SK-N-SH (cell line): ENCODE measurements around the gene PAQR6. TPM values are rescaled to one million over a fixed set of nuclear protein-coding genes. Genes with fewer than 3 reads are reported as not detected.
"Not testable (repeated sequence)": the region's sequence is repeated elsewhere in the genome, so short reads cannot be mapped to it uniquely, and the experiment has no call there.

Experiments
- CTCF ChIA-PET: fragments of 300-600, 350-600 bp; formaldehyde crosslinking; extraction: SDS; loops from one replicate; lab custom pipeline; 2021; lab: Yijun Ruan, JAX
- POLR2A ChIA-PET: fragments of 350-600 bp; sonication (Branson Sonifier 250); formaldehyde crosslinking; extraction: SDS; loops from one replicate; lab custom pipeline; 2020; ENCODE audit warnings: antibody characterized with exemption, inconsistent platforms; lab: Yijun Ruan, JAX
- DNase-seq: peaks from one replicate; pipeline ENCODE4 v3.0.0; 2012
- H2AFZ ChIP-seq: fragments of 200-600 bp; sonication (generic); 2 replicates; pipeline ENCODE4 v1.8.1; 2016; ENCODE audit warnings: antibody characterized with exemption, mild to moderate bottlenecking, low read depth
- H3F3A ChIP-seq: fragments of 200-600 bp; sonication (generic); replicated peaks from 2 replicates; pipeline ENCODE3; 2016; ENCODE audit warnings: antibody characterized with exemption, mild to moderate bottlenecking; ENCODE audit not compliant: insufficient read depth
- H3K27ac ChIP-seq, 2 experiments: fragments of 200-500 bp in 1 of 2; fragments of 200-600 bp in 1 of 2; sonication (Bioruptor generic) in 1 of 2; sonication (generic), shearing (Covaris generic) in 1 of 2; 2 replicates each; pipeline versions ENCODE4 v1.5.1 to v1.6.1; 2014 to 2016; ENCODE audit warnings: low read depth in 2 of 2, inconsistent platforms in 1 of 2, low read length in 1 of 2, mild to moderate bottlenecking in 1 of 2, mixed read lengths in 1 of 2
- H3K27me3 ChIP-seq: fragments of 200-600 bp; sonication (generic), shearing (Covaris generic); 2 replicates; pipeline ENCODE4 v1.6.1; 2016; ENCODE audit warnings: mixed run types; ENCODE audit not compliant: insufficient read depth
- H3K36me3 ChIP-seq, 2 experiments: fragments of 200-500 bp in 1 of 2; fragments of 200-600 bp in 1 of 2; sonication (Bioruptor generic) in 1 of 2; sonication (generic) in 1 of 2; replicated peaks in 1 of 2; 2 replicates each; pipeline versions ENCODE3 to v1.5.1; 2014 to 2016; ENCODE audit warnings: low read length in 1 of 2, mild to moderate bottlenecking in 1 of 2; ENCODE audit not compliant: insufficient read depth in 2 of 2, control insufficient read depth in 1 of 2
- H3K4me1 ChIP-seq, 2 experiments: fragments of 200-500 bp in 1 of 2; fragments of 200-600 bp in 1 of 2; sonication (Bioruptor generic) in 1 of 2; sonication (generic), shearing (Covaris generic) in 1 of 2; 2 replicates each; pipeline versions ENCODE4 v1.5.1 to v1.6.1; 2014 to 2016; ENCODE audit warnings: low read depth in 1 of 2, low read length in 1 of 2, mixed run types in 1 of 2; ENCODE audit not compliant: insufficient read depth in 2 of 2, control insufficient read depth in 1 of 2
- H3K4me2 ChIP-seq: fragments of 200-600 bp; sonication (generic), shearing (Covaris generic); 2 replicates; pipeline ENCODE4 v1.6.1; 2017; ENCODE audit warnings: mixed run types
- H3K4me3 ChIP-seq, 2 experiments: fragments of 200-500 bp in 1 of 2; fragments of 200-600 bp in 1 of 2; sonication (Bioruptor generic) in 1 of 2; sonication (generic), shearing (Covaris generic) in 1 of 2; 2 replicates each; pipeline versions ENCODE4 v1.5.1 to v1.8.1; 2014 to 2016; ENCODE audit warnings: low read depth in 2 of 2, inconsistent platforms in 1 of 2, low read length in 1 of 2, mild to moderate bottlenecking in 1 of 2, mixed read lengths in 1 of 2, moderate library complexity in 1 of 2
- H3K79me2 ChIP-seq: fragments of 200-600 bp; sonication (generic); 2 replicates; pipeline ENCODE4 v1.8.1; 2017; ENCODE audit warnings: mild to moderate bottlenecking; ENCODE audit not compliant: insufficient read depth
- H3K9ac ChIP-seq: fragments of 200-600 bp; sonication (generic); 2 replicates; pipeline ENCODE4 v1.6.1; 2017; ENCODE audit warnings: mixed run types
- H3K9me2 ChIP-seq: fragments of 200-600 bp; sonication (generic); 2 replicates; pipeline ENCODE4 v1.6.1; 2017; ENCODE audit warnings: mixed run types
- H3K9me3 ChIP-seq: fragments of 200-600 bp; sonication (generic); 2 replicates; pipeline ENCODE4 v1.6.1; 2017; ENCODE audit warnings: mixed run types, mild to moderate bottlenecking, moderate library complexity
- H4K20me1 ChIP-seq: fragments of 200-600 bp; sonication (generic); 2 replicates; pipeline ENCODE4 v1.6.1; 2017; ENCODE audit warnings: mild to moderate bottlenecking, mixed run types; ENCODE audit not compliant: insufficient read depth
- EP300 ChIP-seq, 2 experiments: IDR thresholded peaks; 2 replicates each; pipeline versions ENCODE4 v1.4.0 to v1.6.1; 2012; ENCODE audit warnings: borderline replicate concordance in 1 of 2, low read depth in 1 of 2, low read length in 1 of 2
- FOSL2 ChIP-seq: IDR thresholded peaks from 2 replicates; pipeline ENCODE4 v1.4.0; 2012; ENCODE audit warnings: low read depth, mild to moderate bottlenecking, moderate library complexity, borderline replicate concordance
- FOXJ3 ChIP-seq: sonication (generic); formaldehyde crosslinking; IDR thresholded peaks from 2 replicates; pipeline ENCODE4 v1.5.1; 2020; ENCODE audit warnings: mild to moderate bottlenecking, missing genetic modification reagents
- GABPA ChIP-seq: IDR thresholded peaks from 2 replicates; pipeline ENCODE4 v1.4.0; 2012; ENCODE audit warnings: low read depth, mild to moderate bottlenecking
- GATA2 ChIP-seq: sonication (generic); formaldehyde crosslinking; IDR thresholded peaks from 2 replicates; pipeline ENCODE4 v1.5.0; 2020; ENCODE audit warnings: mild to moderate bottlenecking, missing genetic modification reagents
- JUND ChIP-seq: IDR thresholded peaks from 2 replicates; pipeline ENCODE4 v1.4.0; 2012
- NFIC ChIP-seq: IDR thresholded peaks from 2 replicates; pipeline ENCODE4 v1.4.0; 2012; ENCODE audit warnings: borderline replicate concordance
- PBX3 ChIP-seq: IDR thresholded peaks from 2 replicates; pipeline ENCODE4; 2012
- POLR2AphosphoS5 ChIP-seq: IDR thresholded peaks from 2 replicates; pipeline ENCODE4 v1.6.1; 2012; ENCODE audit warnings: low read depth, low read length
- RFX5 ChIP-seq: IDR thresholded peaks from 2 replicates; pipeline ENCODE4 v1.6.1; 2012; ENCODE audit warnings: mild to moderate bottlenecking, improper control_type of control experiment, low read length
- TCF12 ChIP-seq: IDR thresholded peaks from 2 replicates; pipeline ENCODE4 v1.4.0; 2012
- USF1 ChIP-seq: IDR thresholded peaks from 2 replicates; pipeline ENCODE4 v1.4.0; 2012; ENCODE audit warnings: low read depth, borderline replicate concordance
- ZBTB33 ChIP-seq: IDR thresholded peaks from 2 replicates; pipeline ENCODE4 v1.4.0; 2012; ENCODE audit warnings: low read depth, borderline replicate concordance
- WGBS: methylation state at CpG from one replicate; pipeline ENCODE4 v1.1.6; 2017; ENCODE audit warnings: low lambda C conversion rate; 5-methylcytosine and 5-hydroxymethylcytosine counted together
- polyA plus RNA-seq, 3 experiments: library from polyadenylated mRNA; depleted of rRNA; stranded (reverse); fragments of >200 nt; gene quantifications; 2 replicates each; pipeline ENCODE4 v1.2.3, GENCODE V29; 2012

The PAQR6 gene
- polyA plus RNA-seq, 1 of the 3 experiments (the other 2 are of a cell fraction) = 2.4 TPM

DNA sequence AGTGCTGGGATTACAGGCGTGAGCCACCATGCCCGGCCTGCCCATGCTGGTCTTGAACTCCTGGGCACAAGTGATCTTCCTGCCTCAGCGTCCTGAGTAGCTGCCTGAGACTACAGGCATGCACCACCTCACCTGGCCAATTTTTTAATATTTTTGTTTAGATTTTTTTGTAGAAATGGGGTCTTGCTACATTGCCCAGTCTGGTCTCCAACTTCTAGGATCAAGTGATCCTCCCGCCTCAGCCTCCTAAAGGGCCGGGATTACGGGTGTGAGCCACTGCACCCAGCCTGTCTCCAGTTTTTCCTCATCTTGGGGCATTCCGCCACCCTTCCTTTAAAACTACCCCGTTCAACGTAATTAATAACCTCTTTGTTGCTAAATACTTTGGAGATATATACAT lies 27.6 kb downstream of the PAQR6 start:
- no peak for DNase-seq
- POLR2A ChIA-PET = interaction anchor here (0.6 kb wide), 1 partner anchor 14 kb away, joined by 4 read pairs; no protein-coding TSS in a partner anchor
- no peaks in the 10 kb centered on the region for H4K20me1 ChIP-seq
- no peaks in the 10 kb centered on the region for H3K9me3 ChIP-seq
- H3K9me2 ChIP-seq = no peaks in the 10 kb centered on the region
- no peak overlapping the region for H3K4me2 ChIP-seq
- no peak overlapping the region for H3K4me3 ChIP-seq
- H3K9ac ChIP-seq = no peak overlapping the region
- H2AFZ ChIP-seq = no peak overlapping the region
- CTCF ChIA-PET = interaction anchor here (1.5 to 2.8 kb wide), 4 partner anchors 8 to 90 kb away, joined by 3 to 11 read pairs (median 8); partner anchors contain the start of gene PMF1
- H3K36me3 ChIP-seq = peaks cover 6 to 19% of the 10 kb centered on the region in 2 experiments
- 96% methylated on average over 9 of the region's 9 CpGs for WGBS
- H3K4me1 ChIP-seq = no peaks in the 10 kb centered on the region; a peak in 1 of 4 replicates
- no peak overlapping the region for H3K27ac ChIP-seq
- H3F3A ChIP-seq = peaks cover 36% of the 10 kb centered on the region
- peaks cover 42% of the 10 kb centered on the region for H3K79me2 ChIP-seq
- TF ChIP-seq ZBTB33 (no peak), USF1 (no peak), PBX3 (no peak), TCF12 (no peak), FOSL2 (no peak), GATA2 (CRISPR knock-in tag) (no peak), GABPA (no peak), FOXJ3 (CRISPR knock-in tag) (no peak), RFX5 (no peak)
- no peaks in the 10 kb centered on the region for H3K27me3 ChIP-seq

- CTCF ChIA-PET = interaction anchor here (0.7 to 1.2 kb wide), 3 partner anchors 8 to 88 kb away, joined by 3 to 5 read pairs (median 4); no protein-coding TSS in a partner anchor
- Histone ChIP-seq H3K27ac (peak overlapping the region in 1 of 2 experiments; percentile 63; a peak in 2 of 4 replicates), H3F3A (peaks cover 39% of the 10 kb centered on the region)
- TF ChIP-seq RFX5 (no peak), EP300 (IDR thresholded peaks at IDR 0.05; ENCODE audit: borderline replicate concordance in 1 of 2, low read depth in 1 of 2, low read length in 1 of 2) (0 out of 4 replicates have a peak, but pooled peaks of 1 of the 2 experiments have one; percentile 19), JUND (peak; percentile 34; the same call in 1 of the 2 replicates), NFIC (peak; percentile 74), POLR2AphosphoS5 (no peak), FOSL2 (peak; percentile 13; the same call in 1 of the 2 replicates), TCF12 (peak; percentile 64)
- TF ChIP-seq, all 33 proteins: peak for 5
- H3K4me1 ChIP-seq = peaks cover 3 to 7% of the 10 kb centered on the region in 2 experiments; a peak in 1 of 4 replicates
- no peak overlapping the region for H3K4me3 ChIP-seq
- no peaks in the 10 kb centered on the region for H3K27me3 ChIP-seq
- H3K9me3 ChIP-seq = no peaks in the 10 kb centered on the region
- WGBS = 35% methylated on average over 2 of the region's 2 CpGs
- peak overlapping the region; percentile 10; the same call in 1 of the 2 replicates for H3K4me2 ChIP-seq
- H4K20me1 ChIP-seq = no peaks in the 10 kb centered on the region
- no peak for DNase-seq
- no peak overlapping the region for H2AFZ ChIP-seq
- POLR2A ChIA-PET = no interaction called here
- peaks cover 6 to 12% of the 10 kb centered on the region in 2 experiments for H3K36me3 ChIP-seq
- peak overlapping the region; percentile 3; the same call in 1 of the 2 replicates for H3K9ac ChIP-seq
- no peaks in the 10 kb centered on the region for H3K9me2 ChIP-seq
- H3K79me2 ChIP-seq = peaks cover 38% of the 10 kb centered on the region
Observed at GRCh38 chr1:156217871-156218270, 30.0 kb downstream of the PAQR6 start.

- H3F3A ChIP-seq = peaks cover 31% of the 10 kb centered on the region
- peaks cover 8 to 12% of the 10 kb centered on the region in 2 experiments for H3K36me3 ChIP-seq
- H2AFZ ChIP-seq, H3K4me2 ChIP-seq, H3K4me1 ChIP-seq, H4K20me1 ChIP-seq, H3K9me2 ChIP-seq, H3K27me3 ChIP-seq, DNase-seq, POLR2A ChIA-PET, H3K4me3 ChIP-seq, H3K9me3 ChIP-seq, H3K27ac ChIP-seq, H3K9ac ChIP-seq: not testable (repeated sequence)
- WGBS = 98% methylated on average over 47 of the region's 55 CpGs
- H3K79me2 ChIP-seq = peaks cover 38% of the 10 kb centered on the region
- CTCF ChIA-PET = interaction anchor here (0.7 kb wide), 1 partner anchor 14 kb away, joined by 3 read pairs; no protein-coding TSS in a partner anchor
Observed at GRCh38 chr1:156216361-156217086, 31.3 kb downstream of the PAQR6 start.
